Chondrocyte (in vitro differentiated cells): Measurements from ENCODE around the gene LRFN2. TPM values are rescaled to one million over a fixed set of nuclear protein-coding genes. Genes with fewer than 3 reads are reported as not detected.

Experiments
- DNase-seq: peaks from one replicate; pipeline ENCODE4 v3.0.0; 2021; ENCODE audit warnings: mixed read lengths, low spot score
- H3K27ac Mint-ChIP-seq: one replicate; pipeline ENCODE4 v1.8.0; 2021; ENCODE audit warnings: mild to moderate bottlenecking, moderate library complexity, mixed read lengths; ENCODE audit not compliant: unreplicated experiment
- H3K27me3 Mint-ChIP-seq: 2 replicates; pipeline ENCODE4 v1.8.0; 2021; ENCODE audit warnings: low read depth, mixed read lengths
- H3K36me3 Mint-ChIP-seq: 2 replicates; pipeline ENCODE4 v1.8.0; 2021; ENCODE audit warnings: low read depth, mixed read lengths
- H3K4me1 Mint-ChIP-seq: 2 replicates; pipeline ENCODE4 v1.8.0; 2021; ENCODE audit warnings: low read depth, mild to moderate bottlenecking, mixed read lengths
- H3K4me3 Mint-ChIP-seq: one replicate; pipeline ENCODE4 v1.8.0; 2021; ENCODE audit warnings: mild to moderate bottlenecking, moderate library complexity, mixed read lengths; ENCODE audit not compliant: unreplicated experiment
- H3K9me3 Mint-ChIP-seq: 2 replicates; pipeline ENCODE4 v1.8.0; 2021; ENCODE audit warnings: low read depth, mixed read lengths
- CTCF ChIP-seq: fragments of 200-600 bp; sonication (generic); IDR thresholded peaks from 2 replicates; pipeline ENCODE4 v1.5.0; 2021; ENCODE audit warnings: antibody characterized with exemption, mild to moderate bottlenecking, moderate library complexity
- total RNA-seq: library from RNA; stranded (reverse); gene quantifications from 3 replicates; pipeline ENCODE4 v1.2.1, GENCODE V29; 2021

The LRFN2 gene
- total RNA-seq, 1 donor from 2014 or later = 0.05 TPM

GRCh38 chr6:40482532-40482931 lies 104.6 kb downstream of the LRFN2 start:
- H3K4me1 Mint-ChIP-seq = peaks cover 5% of the 10 kb centered on the region
- H3K27me3 Mint-ChIP-seq = peaks cover 39% of the 10 kb centered on the region
- H3K9me3 Mint-ChIP-seq = no peaks in the 10 kb centered on the region
- H3K27ac Mint-ChIP-seq = no peak overlapping the region
- no peak for DNase-seq
- TF ChIP-seq CTCF = no peak
- no peak overlapping the region for H3K4me3 Mint-ChIP-seq
- no peaks in the 10 kb centered on the region for H3K36me3 Mint-ChIP-seq

- DNase-seq = no peak
- Mint-ChIP-seq H3K27ac (no peak overlapping the region), H3K4me1 (peaks cover 8% of the 10 kb centered on the region), H3K4me3 (no peak overlapping the region), H3K36me3 (no peaks in the 10 kb centered on the region), H3K27me3 (peaks cover 21% of the 10 kb centered on the region), H3K9me3 (no peaks in the 10 kb centered on the region)
- no peak for TF ChIP-seq CTCF
Observed at GRCh38 chr6:40480678-40481077, 106.5 kb downstream of the LRFN2 start.

GRCh38 chr6:40479706-40480105 lies 107.5 kb downstream of the LRFN2 start:
- Mint-ChIP-seq H3K36me3 (no peaks in the 10 kb centered on the region), H3K4me3 (no peak overlapping the region), H3K27ac (no peak overlapping the region), H3K9me3 (no peaks in the 10 kb centered on the region), H3K4me1 (peaks cover 8% of the 10 kb centered on the region), H3K27me3 (peaks cover 12% of the 10 kb centered on the region)
- no peak for TF ChIP-seq CTCF
- no peak for DNase-seq

- Mint-ChIP-seq H3K4me3 (no peak overlapping the region), H3K36me3 (no peaks in the 10 kb centered on the region), H3K4me1 (peaks cover 8% of the 10 kb centered on the region), H3K9me3 (no peaks in the 10 kb centered on the region), H3K27ac (no peak overlapping the region), H3K27me3 (peaks cover 7% of the 10 kb centered on the region)
- TF ChIP-seq CTCF = no peak
- no peak for DNase-seq
Observed at GRCh38 chr6:40477246-40478126, 109.7 kb downstream of the LRFN2 start.

GRCh38 chr6:40476673-40477072 lies 110.5 kb downstream of the LRFN2 start:
- DNase-seq = no peak
- Mint-ChIP-seq H3K4me1 (peaks cover 8% of the 10 kb centered on the region), H3K27ac (no peak overlapping the region), H3K4me3 (no peak overlapping the region), H3K36me3 (no peaks in the 10 kb centered on the region), H3K27me3 (peaks cover 15% of the 10 kb centered on the region), H3K9me3 (no peaks in the 10 kb centered on the region)
- no peak for TF ChIP-seq CTCF
